Smooth muscle cell (in vitro differentiated cells): ENCODE results near the gene LASP1. TPM values are rescaled to one million over a fixed set of nuclear protein-coding genes. Genes with fewer than 3 reads are reported as not detected.
A peak's percentile ranks its signal among the peaks of the same experiment; 100 is the strongest.

Source experiments
- DNase-seq: peaks from one replicate; lab custom pipeline; 2025; ENCODE audit not compliant: unreplicated experiment; lab: John Stamatoyannopoulos, UW
- H2AFZ ChIP-seq: fragments of 200-600 bp; sonication (generic); 2 replicates; pipeline ENCODE4 v1.6.0; 2016; ENCODE audit warnings: antibody characterized with exemption, low read depth, mild to moderate bottlenecking
- H3F3A ChIP-seq: fragments of 200-600 bp; sonication (generic); 2 replicates; pipeline ENCODE4 v1.6.0; 2017; ENCODE audit warnings: antibody characterized with exemption, low read depth
- H3K27ac ChIP-seq: fragments of 200-600 bp; sonication (generic); 2 replicates; pipeline ENCODE4 v1.5.1; 2016; ENCODE audit warnings: low read depth, mild to moderate bottlenecking
- H3K27me3 ChIP-seq: fragments of 200-600 bp; sonication (generic); 2 replicates; pipeline ENCODE4 v1.6.1; 2016; ENCODE audit warnings: low read depth, mild to moderate bottlenecking
- H3K36me3 ChIP-seq: fragments of 200-600 bp; sonication (generic); 2 replicates; pipeline ENCODE4 v1.5.1; 2016; ENCODE audit warnings: low read depth
- H3K4me1 ChIP-seq: fragments of 200-600 bp; sonication (generic); 2 replicates; pipeline ENCODE4 v1.5.1; 2016; ENCODE audit warnings: low read depth
- H3K4me2 ChIP-seq: fragments of 200-600 bp; sonication (generic); 2 replicates; pipeline ENCODE4 v1.6.0; 2016; ENCODE audit warnings: mild to moderate bottlenecking
- H3K4me3 ChIP-seq: fragments of 200-600 bp; sonication (generic); 2 replicates; pipeline ENCODE4 v1.5.1; 2016; ENCODE audit warnings: mild to moderate bottlenecking
- H3K79me2 ChIP-seq: fragments of 200-600 bp; sonication (generic); 2 replicates; pipeline ENCODE4 v1.6.0; 2016; ENCODE audit warnings: low read depth, mild to moderate bottlenecking
- H3K9ac ChIP-seq: fragments of 200-600 bp; sonication (generic); 2 replicates; pipeline ENCODE4 v1.6.0; 2016; ENCODE audit warnings: low read depth
- H3K9me3 ChIP-seq: fragments of 200-600 bp; sonication (generic); replicated peaks from 2 replicates; pipeline ENCODE4 v1.5.1; 2016; ENCODE audit warnings: low read depth
- H4K20me1 ChIP-seq: fragments of 200-600 bp; sonication (generic); 2 replicates; pipeline ENCODE4 v1.6.0; 2016; ENCODE audit warnings: low read depth
- CTCF ChIP-seq: fragments of 200-600 bp; sonication (generic); IDR thresholded peaks from 2 replicates; pipeline ENCODE4 v1.5.1; 2017; ENCODE audit warnings: borderline replicate concordance, mild to moderate bottlenecking, antibody characterized with exemption; ENCODE audit not compliant: insufficient read depth, poor library complexity, severe bottlenecking
- WGBS: methylation state at CpG from one replicate; pipeline ENCODE4 v1.1.7; 2016; ENCODE audit warnings: low lambda C conversion rate; 5-methylcytosine and 5-hydroxymethylcytosine counted together
- polyA plus RNA-seq: library from polyadenylated mRNA; unstranded; fragments of >200 nt; fragmentation: Nextera tagmentation; extraction: Ambion mirVana; gene quantifications from 2 replicates; pipeline ENCODE4 v1.2.1, GENCODE V29; 2016
- total RNA-seq: library from RNA; depleted of rRNA; stranded (reverse); fragments of >200 nt; gene quantifications from 2 replicates; pipeline ENCODE4 v1.2.3, GENCODE V29; 2014

Gene LASP1
- total and polyA plus RNA-seq, 2 experiments from 2014 or later = 130 to 133 TPM

GRCh38 chr17:38867179-38867967 is 2.5 kb upstream of the LASP1 start:
- peak; percentile 30 for DNase-seq
- peak overlapping the region; percentile 97 for H3K4me2 ChIP-seq
- H3K9me3 ChIP-seq = no peaks in the 10 kb centered on the region
- WGBS = 14% methylated on average over 31 of the region's 31 CpGs
- H3K27ac ChIP-seq = peak overlapping the region; percentile 73
- peaks cover 10% of the 10 kb centered on the region for H3F3A ChIP-seq
- H3K9ac ChIP-seq = peak overlapping the region; percentile 3
- H2AFZ ChIP-seq = peak overlapping the region; percentile 13
- H3K36me3 ChIP-seq = no peaks in the 10 kb centered on the region
- peak overlapping the region; percentile 76 for H3K4me3 ChIP-seq
- no peaks in the 10 kb centered on the region for H3K27me3 ChIP-seq
- H4K20me1 ChIP-seq = peaks cover 17% of the 10 kb centered on the region
- H3K79me2 ChIP-seq = peaks cover 25% of the 10 kb centered on the region
- TF ChIP-seq CTCF = peak; percentile 52
- no peaks in the 10 kb centered on the region for H3K4me1 ChIP-seq

GRCh38 chr17:38867968-38868816 is 1.7 kb upstream of the LASP1 start:
- 3% methylated on average over 25 of the region's 25 CpGs for WGBS
- no peaks in the 10 kb centered on the region for H3K9me3 ChIP-seq
- H3K4me2 ChIP-seq = peak overlapping the region; percentile 97
- peaks cover 18% of the 10 kb centered on the region for H3F3A ChIP-seq
- H3K27me3 ChIP-seq = no peaks in the 10 kb centered on the region
- TF ChIP-seq CTCF = no peak
- peak overlapping the region; percentile 76 for H3K4me3 ChIP-seq
- H3K36me3 ChIP-seq = no peaks in the 10 kb centered on the region
- DNase-seq = no peak
- peak overlapping the region; percentile 13 for H2AFZ ChIP-seq
- H3K79me2 ChIP-seq = peaks cover 33% of the 10 kb centered on the region
- H3K27ac ChIP-seq = peak overlapping the region; percentile 73
- peaks cover 25% of the 10 kb centered on the region for H4K20me1 ChIP-seq
- no peaks in the 10 kb centered on the region for H3K4me1 ChIP-seq
- peak overlapping the region; percentile 65 for H3K9ac ChIP-seq

- no peak for TF ChIP-seq CTCF
- Histone ChIP-seq H3K4me3 (peak overlapping the region; percentile 76), H3K36me3 (no peaks in the 10 kb centered on the region), H3K4me1 (no peaks in the 10 kb centered on the region), H4K20me1 (peaks cover 33% of the 10 kb centered on the region), H3K4me2 (peak overlapping the region; percentile 97), H2AFZ (peak overlapping the region; percentile 50), H3F3A (peaks cover 19% of the 10 kb centered on the region), H3K27ac (peak overlapping the region; percentile 73), H3K27me3 (no peaks in the 10 kb centered on the region), H3K9me3 (no peaks in the 10 kb centered on the region), H3K9ac (peak overlapping the region; percentile 65), H3K79me2 (peaks cover 41% of the 10 kb centered on the region)
- peak; percentile 86 for DNase-seq
- WGBS = 4% methylated on average over 26 of the region's 26 CpGs
Observed at GRCh38 chr17:38868817-38869525, 887 bp upstream of the LASP1 start.
